ENCODE results near the gene CCDC97. TPM values are rescaled to one million over a fixed set of nuclear protein-coding genes. Genes with fewer than 3 reads are reported as not detected.

CCDC97 gene
- total and polyA plus RNA-seq, 2 of the 8 experiments (the other 6 are each of a cell fraction or from before 2014, with no cell fraction given), result 19.8 to 27.1 TPM

DNA sequence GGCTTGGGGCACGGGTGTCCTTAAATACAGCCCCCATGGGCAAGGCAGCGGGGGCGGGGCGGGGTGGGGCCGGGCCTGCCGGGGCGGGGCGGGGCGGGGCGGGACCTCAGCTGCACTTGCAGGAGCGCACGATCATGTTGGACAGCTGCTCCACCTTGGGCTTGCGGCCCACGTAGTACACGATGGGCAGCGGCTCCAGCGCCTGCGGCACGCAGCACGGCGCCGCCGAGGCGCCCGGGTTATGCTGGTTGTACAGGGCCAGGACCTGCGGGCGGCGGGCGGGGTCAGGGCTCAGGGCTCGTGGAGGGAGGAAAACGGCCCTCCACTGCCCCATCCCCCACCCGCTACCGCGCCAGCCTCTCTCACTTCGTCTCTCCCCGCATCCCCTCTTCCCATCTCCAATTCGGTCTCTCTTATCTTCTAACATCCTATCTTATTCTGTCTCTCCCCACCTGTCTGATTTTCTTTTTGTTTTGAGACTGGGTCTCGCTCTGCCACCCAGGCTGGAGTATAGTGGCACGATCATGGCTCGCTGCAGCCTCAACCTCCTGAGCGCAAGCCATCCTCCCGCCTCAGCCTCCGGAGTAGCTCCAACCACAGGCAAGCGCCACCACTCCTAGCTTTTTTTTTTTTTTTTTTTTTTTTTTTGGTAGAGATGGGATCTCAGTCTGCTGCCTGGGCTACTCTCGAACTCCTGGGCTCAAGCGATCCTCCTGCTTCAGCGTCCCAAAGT lies 21.1 kb downstream of the CCDC97 start:
- Histone ChIP-seq H2BK5ac (ENCODE audit: low read depth, low read length) (no peak overlapping the region), H4K91ac (replicated peaks; ENCODE audit: insufficient read length, low read length) (no peak overlapping the region), H3K36me3 (ENCODE audit: control insufficient read depth in 2 of 4, insufficient read depth in 4 of 4, low read length in 3 of 4) (no peaks in the 10 kb centered on the region), H3K23me2 (ENCODE audit: low read depth, low read length) (peaks cover 6% of the 10 kb centered on the region), H3K9ac (replicated peaks in 1 of 4; ENCODE audit: extremely low read depth in 1 of 4, low read depth in 3 of 4, low read length in 3 of 4) (no peak overlapping the region), H3K9me3 (ENCODE audit: insufficient read depth in 2 of 2, low read depth in 1 of 2, low read length in 1 of 2) (no peaks in the 10 kb centered on the region), H3K23ac (ENCODE audit: insufficient read length) (no peak overlapping the region), H3K79me2 (ENCODE audit: control insufficient read depth in 1 of 2, insufficient read depth in 2 of 2, low read length in 2 of 2) (no peaks in the 10 kb centered on the region), H2AK5ac (ENCODE audit: low read depth, low read length) (no peak overlapping the region), H4K20me1 (replicated peaks in 1 of 2; ENCODE audit: control insufficient read depth in 1 of 2, insufficient read depth in 2 of 2, low read length in 2 of 2) (peaks cover 0 to 2% of the 10 kb centered on the region in 2 experiments), H3K14ac (ENCODE audit: insufficient read length) (no peak overlapping the region), H2BK120ac (replicated peaks; ENCODE audit: low read depth, low read length) (no peak overlapping the region), H3K27ac (ENCODE audit: low read depth, low read length) (no peak overlapping the region), H2BK20ac (ENCODE audit: low read length) (peak overlapping the region; percentile 61; the same call in 1 of the 2 replicates), H4K8ac (ENCODE audit: extremely low read depth, insufficient read depth, low read length) (0 out of 2 replicates have a peak overlapping the region, but pooled peaks have one; percentile 57), H2AFZ (ENCODE audit: low read length) (no peak overlapping the region), H2BK15ac (ENCODE audit: low read length) (no peak overlapping the region; the same call in 1 of the 2 replicates), H3K27me3 (replicated peaks in 1 of 4; ENCODE audit: control insufficient read depth in 3 of 4, extremely low read depth in 1 of 4, insufficient read depth in 3 of 4, low read length in 3 of 4) (peaks cover 0 to 7% (median 0%) of the 10 kb centered on the region in 4 experiments; a peak in 3 of 7 replicates), H2BK12ac (ENCODE audit: low read depth, low read length) (no peak overlapping the region), H3K4me1 (replicated peaks in 1 of 4; ENCODE audit: control insufficient read depth in 3 of 4, insufficient read depth in 4 of 4, low read length in 3 of 4) (peaks cover 7 to 13% (median 11%) of the 10 kb centered on the region in 4 experiments), H3K4ac (replicated peaks; ENCODE audit: insufficient read length, low read depth, low read length) (no peak overlapping the region), H4K5ac (ENCODE audit: insufficient read length, low read depth, low read length) (no peak overlapping the region), H3K79me1 (ENCODE audit: low read depth, low read length) (no peaks in the 10 kb centered on the region), H3K56ac (replicated peaks; ENCODE audit: insufficient read length, low read depth, low read length) (no peak overlapping the region), H3K4me3 (ENCODE audit: extremely low read depth in 1 of 4, insufficient read depth in 2 of 4, low read depth in 3 of 4, low read length in 4 of 4) (peak overlapping the region; percentile 21 to 57 (median 30)), H3K18ac (ENCODE audit: extremely low read depth, low read length) (peak overlapping the region; percentile 32; the same call in 1 of the 2 replicates), H3K4me2 (ENCODE audit: insufficient read depth in 1 of 2, low read depth in 2 of 2, low read length in 2 of 2) (peak overlapping the region; percentile 67 to 72)
- CTCF ChIA-PET (ENCODE audit: partially characterized antibody), result interaction anchor here (0.6 to 2.0 kb wide), 4 partner anchors 9 to 181 kb away, joined by 3 to 7 read pairs (median 4); partner anchors contain the start of gene TGFB1
- TF ChIP-seq POLR2A (IDR thresholded peaks at IDR 0.05; ENCODE audit: control extremely low read depth in 1 of 2, low read depth in 2 of 2, low read length in 2 of 2) (no peak), KDM4A (IDR thresholded peaks at IDR 0.05; ENCODE audit: low read depth, low read length, severe bottlenecking) (peak; percentile 61)
- TF ChIP-seq, protein P1, sequence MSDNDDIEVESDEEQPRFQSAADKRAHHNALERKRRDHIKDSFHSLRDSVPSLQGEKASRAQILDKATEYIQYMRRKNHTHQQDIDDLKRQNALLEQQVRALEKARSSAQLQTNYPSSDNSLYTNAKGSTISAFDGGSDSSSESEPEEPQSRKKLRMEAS (IDR thresholded peaks at IDR 0.05), result 0 out of 2 replicates have a peak, but pooled peaks have one; percentile 11
- WGBS, 2 experiments (ENCODE audit: extremely low coverage in 1 of 2, insufficient coverage in 1 of 2, insufficient read length in 1 of 2, insufficient replicate concordance in 2 of 2, low coverage in 1 of 2, low lambda C conversion rate in 2 of 2, missing lambda C conversion rate in 1 of 2), result 23% methylated on average over 26 of the region's 47 CpGs; no CpG with 5 or more reads in 1 of the 2 experiments
- FAIRE-seq, result no peak
- no peak for DNase-seq (ENCODE audit: low read depth in 1 of 2, low spot score in 2 of 2)
- POLR2A ChIA-PET (ENCODE audit: partially characterized antibody), result no interaction called here

All from H1 (cell line).